Endothelial cell of umbilical vein (primary cell): Measurements from ENCODE around the gene TTLL9. TPM values are rescaled to one million over a fixed set of nuclear protein-coding genes. Genes with fewer than 3 reads are reported as not detected.

ENCODE experiments used
- BruUV-seq: library from RNA; stranded (reverse); fragments of 400-500 nt; replicated peaks from 2 replicates; lab custom pipeline; 2021; lab: Mats Ljungman, UMichigan
- CTCF ChIA-PET: fragments of 300-600, 350-600 bp; sonication (Branson Sonifier 250); formaldehyde crosslinking; loops from one replicate; lab custom pipeline; 2021; ENCODE audit warnings: antibody characterized with exemption, inconsistent platforms; lab: Charles Lee
- POLR2A ChIA-PET: fragments of 300-600, 350-600 bp; sonication (Branson Sonifier 250); formaldehyde crosslinking; loops from one replicate; lab custom pipeline; 2021; ENCODE audit warnings: antibody characterized with exemption, inconsistent platforms; lab: Charles Lee
- DNase-seq: peaks from one replicate; pipeline ENCODE4 v3.0.0-alpha.2; 2011; ENCODE audit warnings: low read depth, low spot score
- FAIRE-seq: peaks from 2 replicates; lab custom pipeline; 2011; peaks lifted over from hg19 to GRCh38; lab: Jason Lieb, UNC
- H2AFZ ChIP-seq: 2 replicates; pipeline ENCODE4 v1.6.0; 2012; ENCODE audit warnings: low read depth, low read length, control low read depth, inconsistent platforms
- H3K27ac ChIP-seq: 2 replicates; pipeline ENCODE4 v1.5.1; 2011; ENCODE audit warnings: low read depth, mild to moderate bottlenecking, control low read depth, low read length, moderate library complexity; ENCODE audit not compliant: insufficient read depth
- H3K27me3 ChIP-seq, 2 experiments: 2 replicates each; pipeline versions ENCODE4 v1.6.0 to v1.6.1; 2011; ENCODE audit warnings: low read length in 2 of 2, mixed read lengths in 1 of 2; ENCODE audit not compliant: control insufficient read depth in 2 of 2, insufficient read depth in 2 of 2
- H3K36me3 ChIP-seq, 2 experiments: 2 replicates in 1 of 2; 3 replicates in 1 of 2; pipeline ENCODE4 v1.5.1; 2011; ENCODE audit warnings: low read length in 2 of 2, mild to moderate bottlenecking in 1 of 2, moderate library complexity in 1 of 2; ENCODE audit not compliant: control insufficient read depth in 2 of 2, insufficient read depth in 2 of 2; ENCODE audit errors: extremely low read depth in 1 of 2
- H3K4me1 ChIP-seq: 3 replicates; pipeline ENCODE4 v1.5.1; 2011; ENCODE audit warnings: mild to moderate bottlenecking, low read length; ENCODE audit not compliant: control insufficient read depth, insufficient read depth; ENCODE audit errors: extremely low read depth
- H3K4me2 ChIP-seq: 2 replicates; pipeline ENCODE4 v1.6.1; 2011; ENCODE audit warnings: low read length, control low read depth, mixed read lengths; ENCODE audit not compliant: insufficient read depth
- H3K4me3 ChIP-seq, 3 experiments: fragments of 200-600 bp in 1 of 3; sonication (generic), shearing (Covaris generic) in 1 of 3; replicated peaks in 1 of 3; 2 replicates each; pipeline ENCODE4 v1.5.1; 2011 to 2016; ENCODE audit warnings: control low read depth in 3 of 3, low read length in 3 of 3, mild to moderate bottlenecking in 2 of 3, inconsistent platforms in 1 of 3, low read depth in 1 of 3, moderate library complexity in 1 of 3; ENCODE audit not compliant: insufficient read depth in 1 of 3
- H3K79me2 ChIP-seq: 2 replicates; pipeline ENCODE4 v1.6.0; 2012; ENCODE audit warnings: low read length, inconsistent platforms; ENCODE audit not compliant: control insufficient read depth, insufficient read depth
- H3K9ac ChIP-seq: replicated peaks from 2 replicates; pipeline ENCODE3; 2011; ENCODE audit warnings: low read length, control low read depth; ENCODE audit not compliant: insufficient read depth; ENCODE audit errors: extremely low read depth
- H3K9me1 ChIP-seq: replicated peaks from 3 replicates; pipeline ENCODE4 v1.6.0; 2011; ENCODE audit warnings: mild to moderate bottlenecking, low read length; ENCODE audit not compliant: control insufficient read depth, insufficient read depth; ENCODE audit errors: extremely low read depth
- H3K9me3 ChIP-seq: replicated peaks from 2 replicates; pipeline ENCODE4 v1.5.1; 2012; ENCODE audit warnings: low read length, inconsistent platforms; ENCODE audit not compliant: control insufficient read depth, insufficient read depth
- H4K20me1 ChIP-seq: replicated peaks from 2 replicates; pipeline ENCODE3; 2011; ENCODE audit warnings: mild to moderate bottlenecking, low read length; ENCODE audit not compliant: control insufficient read depth, insufficient read depth; ENCODE audit errors: extremely low read depth
- CTCF ChIP-seq, 2 donors: IDR thresholded peaks; 1 replicate in 1 of 2; 2 replicates in 1 of 2; pipeline ENCODE4 v1.5.1; 2011; ENCODE audit warnings: low read length in 2 of 2, mild to moderate bottlenecking in 2 of 2, moderate library complexity in 2 of 2, control low read depth in 1 of 2, inconsistent platforms in 1 of 2, low read depth in 1 of 2; ENCODE audit not compliant: insufficient read depth in 1 of 2; ENCODE audit errors: extremely low read depth in 1 of 2
- EZH2 ChIP-seq: IDR thresholded peaks from 2 replicates; pipeline ENCODE4 v1.6.1; 2012; ENCODE audit warnings: borderline replicate concordance, low read depth, mild to moderate bottlenecking, moderate library complexity, low read length, inconsistent platforms; ENCODE audit not compliant: severe bottlenecking
- FOS ChIP-seq: IDR thresholded peaks from 2 replicates; pipeline ENCODE4 v1.6.1; 2011; ENCODE audit warnings: mild to moderate bottlenecking, low read length, moderate library complexity, borderline replicate concordance; ENCODE audit not compliant: insufficient read depth
- GATA2 ChIP-seq: IDR thresholded peaks from 2 replicates; pipeline ENCODE4 v1.7.0; 2011; ENCODE audit warnings: low read depth, mild to moderate bottlenecking, moderate library complexity, mixed read lengths, low read length; ENCODE audit not compliant: insufficient read length, insufficient read depth
- JUN ChIP-seq: IDR thresholded peaks from 2 replicates; pipeline ENCODE4 v1.6.1; 2011; ENCODE audit warnings: borderline replicate concordance, low read depth; ENCODE audit not compliant: insufficient read length, insufficient read depth
- MAX ChIP-seq: IDR thresholded peaks from 2 replicates; pipeline ENCODE4 v1.6.1; 2011; ENCODE audit not compliant: insufficient read depth, insufficient read length
- MYC ChIP-seq: IDR thresholded peaks from one replicate; pipeline ENCODE4 v1.6.1; 2011; ENCODE audit warnings: mild to moderate bottlenecking, low read depth, low read length
- POLR2A ChIP-seq: IDR thresholded peaks from 2 replicates; pipeline ENCODE4 v1.6.1; 2012; ENCODE audit warnings: low read depth, mild to moderate bottlenecking, control low read depth, low read length
- POLR2AphosphoS5 ChIP-seq: IDR thresholded peaks from 2 replicates; pipeline ENCODE4 v1.6.1; 2012; ENCODE audit warnings: low read depth, mild to moderate bottlenecking, control low read depth, low read length, moderate library complexity; ENCODE audit not compliant: insufficient read depth
- dilution Hi-C: fragments of 300-500 bp; cut with MboI; formaldehyde crosslinking; loops from one replicate; pipeline ENCODE4 v1.15.0; 2019; ENCODE audit warnings: low sequenced_read_pairs; ENCODE audit not compliant: extremely low pct_ligation_motif_present
- intact Hi-C: fragments of 100-400 bp; cut with micrococcal nuclease; formaldehyde crosslinking; loops from one replicate; pipeline ENCODE4 v1.10.0; 2022
- polyA plus RNA-seq, 4 experiments: library from polyadenylated mRNA; depleted of rRNA in 3 of 4; stranded (reverse) in 3 of 4; unstranded in 1 of 4; fragments of >200 nt; gene quantifications; 2 replicates each; pipeline versions ENCODE4 v1.2.1 to v1.2.3, GENCODE V29; 2011 to 2012; ENCODE audit warnings: missing spikeins in 1 of 4
- total RNA-seq: library from RNA; stranded (reverse); gene quantifications from 2 replicates; pipeline ENCODE4 v1.2.3, GENCODE V29; 2021

TTLL9 gene
- total and polyA plus RNA-seq, 2 donors (not counting 3 experiments of a cell fraction or from before 2014, with no cell fraction given), result 0.03 TPM; not detected in 1

- FAIRE-seq, result no peak
- POLR2A ChIA-PET, result no interaction called here
- TF ChIP-seq FOS (no peak), MAX (no peak), MYC (no peak), CTCF (IDR thresholded peaks at IDR 0.05; ENCODE audit: extremely low read depth in 1 of 2, insufficient read depth in 1 of 2, low read depth in 1 of 2, low read length in 2 of 2) (no peak), POLR2AphosphoS5 (no peak), POLR2A (no peak), EZH2 (no peak), JUN (no peak), GATA2 (no peak)
- Histone ChIP-seq H3K9me1 (no peaks in the 10 kb centered on the region), H3K27ac (no peak overlapping the region), H3K36me3 (peaks cover 25 to 34% of the 10 kb centered on the region in 2 experiments), H2AFZ (no peak overlapping the region), H3K9ac (no peak overlapping the region), H4K20me1 (no peaks in the 10 kb centered on the region), H3K4me1 (peaks cover 2% of the 10 kb centered on the region), H3K27me3 (no peaks in the 10 kb centered on the region), H3K79me2 (peaks cover 23% of the 10 kb centered on the region), H3K4me3 (no peak overlapping the region), H3K4me2 (no peak overlapping the region), H3K9me3 (no peaks in the 10 kb centered on the region)
- CTCF ChIA-PET, result no interaction called here
- dilution Hi-C loops, result no loop called here
- intact Hi-C loops, result no loop called here
- no TSS peak for BruUV-seq
- no peak for DNase-seq
These were observed 75.4 kb downstream of the TTLL9 start for GRCh38 chr20:31945785-31946184.
